Measurements from ENCODE around the gene SCYL2. TPM values are rescaled to one million over a fixed set of nuclear protein-coding genes. Genes with fewer than 3 reads are reported as not detected.

The SCYL2 gene
- total and polyA plus RNA-seq, 4 donors: 10.0 to 32.5 (median 18.9) TPM

GRCh38 chr12:100258127-100258526 is 8.8 kb upstream of the SCYL2 start:
- no peaks in the 10 kb centered on the region for H3K36me3 ChIP-seq (ENCODE audit: control insufficient read depth in 4 of 4, insufficient read depth in 3 of 4, low read depth in 1 of 4, low read length in 3 of 4)
- no peak overlapping the region for H3K9ac ChIP-seq (ENCODE audit: low read depth in 1 of 2, low read length in 2 of 2)
- no peak overlapping the region for H3K4me3 ChIP-seq (ENCODE audit: low read depth in 1 of 3, low read length in 3 of 3)
- DNase-seq (ENCODE audit: low spot score): no peak
- no peak overlapping the region for H3K27ac ChIP-seq (ENCODE audit: low read depth in 1 of 2, low read length in 2 of 2)
- 99% methylated on average over 1 of the region's 1 CpG for WGBS
- H3K4me1 ChIP-seq (ENCODE audit: control insufficient read depth in 4 of 4, insufficient read depth in 4 of 4, low read length in 3 of 4): peaks cover 0 to 5% (median 2%) of the 10 kb centered on the region in 4 donors
- no peaks in the 10 kb centered on the region for H3K9me3 ChIP-seq (ENCODE audit: control insufficient read depth in 4 of 4, low read length in 3 of 4)
- TF ChIP-seq CTCF (IDR thresholded peaks at IDR 0.05; ENCODE audit: low read depth, low read length, missing input control): no peak
- TF ChIP-seq RXRA (IDR thresholded peaks at IDR 0.05): no peak
- no peak for TF ChIP-seq ZBTB33 (IDR thresholded peaks at IDR 0.05)
- no peak for TF ChIP-seq ATF3 (IDR thresholded peaks at IDR 0.05)
- no peak for TF ChIP-seq FOXA2 (IDR thresholded peaks at IDR 0.05)
- no peak for TF ChIP-seq YY1 (IDR thresholded peaks at IDR 0.05)
- TF ChIP-seq RAD21 (IDR thresholded peaks at IDR 0.05): no peak
- no peak for TF ChIP-seq HNF4A (conservative IDR thresholded peaks at IDR 0.05)
- no peak for TF ChIP-seq MAX (IDR thresholded peaks at IDR 0.05)
- no peak for TF ChIP-seq GABPA (IDR thresholded peaks at IDR 0.05 in 1 of 2, conservative IDR thresholded peaks at IDR 0.05 in 1 of 2)
- TF ChIP-seq REST (IDR thresholded peaks at IDR 0.05): no peak
- TF ChIP-seq NR2F2 (IDR thresholded peaks at IDR 0.05): no peak
- TF ChIP-seq TAF1 (conservative IDR thresholded peaks at IDR 0.05): no peak
- TF ChIP-seq JUND (IDR thresholded peaks at IDR 0.05): no peak
- TF ChIP-seq FOXA1 (IDR thresholded peaks at IDR 0.05): no peak
- no peaks in the 10 kb centered on the region for H3K27me3 ChIP-seq (ENCODE audit: control insufficient read depth in 4 of 4, insufficient read depth in 4 of 4, low read length in 3 of 4)

GRCh38 chr12:100263131-100263530 is 3.8 kb upstream of the SCYL2 start:
- 92% methylated on average over 5 of the region's 5 CpGs for WGBS
- TF ChIP-seq YY1 (IDR thresholded peaks at IDR 0.05) (no peak), ATF3 (IDR thresholded peaks at IDR 0.05) (no peak), HNF4A (conservative IDR thresholded peaks at IDR 0.05) (no peak), FOXA2 (IDR thresholded peaks at IDR 0.05) (no peak), TAF1 (conservative IDR thresholded peaks at IDR 0.05) (no peak), MAX (IDR thresholded peaks at IDR 0.05) (no peak), FOXA1 (IDR thresholded peaks at IDR 0.05) (no peak), EGR1 (IDR thresholded peaks at IDR 0.05; ENCODE audit: low read depth in 2 of 2) (no peak), ZBTB33 (IDR thresholded peaks at IDR 0.05) (no peak), REST (IDR thresholded peaks at IDR 0.05) (no peak), NR2F2 (IDR thresholded peaks at IDR 0.05) (no peak), HNF4G (IDR thresholded peaks at IDR 0.05) (no peak)

More at GRCh38 chr12:100263131-100263530, 3.8 kb upstream of the SCYL2 start:
- no peaks in the 10 kb centered on the region for H3K36me3 ChIP-seq (ENCODE audit: control insufficient read depth in 4 of 4, insufficient read depth in 3 of 4, low read depth in 1 of 4, low read length in 3 of 4)
- DNase-seq (ENCODE audit: low spot score): no peak
- no peaks in the 10 kb centered on the region for H3K27me3 ChIP-seq (ENCODE audit: control insufficient read depth in 4 of 4, insufficient read depth in 4 of 4, low read length in 3 of 4)
- H3K9ac ChIP-seq (ENCODE audit: low read depth in 1 of 2, low read length in 2 of 2): no peak overlapping the region
- H3K27ac ChIP-seq (ENCODE audit: low read depth in 1 of 2, low read length in 2 of 2): no peak overlapping the region
- peaks cover 0 to 7% (median 4%) of the 10 kb centered on the region in 4 donors for H3K4me1 ChIP-seq (ENCODE audit: control insufficient read depth in 4 of 4, insufficient read depth in 4 of 4, low read length in 3 of 4)
- H3K4me3 ChIP-seq (ENCODE audit: low read depth in 1 of 3, low read length in 3 of 3): no peak overlapping the region
- no peaks in the 10 kb centered on the region for H3K9me3 ChIP-seq (ENCODE audit: control insufficient read depth in 4 of 4, low read length in 3 of 4)

Measured in liver (tissue), 9 donors.